Liver (tissue), 9 donors: ENCODE data around the gene CIC. TPM values are rescaled to one million over a fixed set of nuclear protein-coding genes. Genes with fewer than 3 reads are reported as not detected.

Experiments
- DNase-seq: peaks from one replicate; pipeline ENCODE4 v3.0.0-alpha.2; 2017; ENCODE audit warnings: low spot score
- H3K27ac ChIP-seq, 2 donors: one replicate each; pipeline ENCODE4 v1.7.0; 2013; ENCODE audit warnings: inconsistent platforms in 2 of 2, low read length in 2 of 2, control low read depth in 1 of 2, low read depth in 1 of 2, mild to moderate bottlenecking in 1 of 2
- H3K27me3 ChIP-seq, 4 donors: one replicate each; pipeline versions ENCODE4 v1.6.1 to v1.7.0; 2013; ENCODE audit warnings: low read length in 3 of 4, inconsistent platforms in 1 of 4, mild to moderate bottlenecking in 1 of 4, moderate library complexity in 1 of 4; ENCODE audit not compliant: control insufficient read depth in 4 of 4, insufficient read depth in 4 of 4
- H3K36me3 ChIP-seq, 4 donors: one replicate each; pipeline versions ENCODE4 v1.6.1 to v1.7.0; 2013; ENCODE audit warnings: low read length in 3 of 4, mild to moderate bottlenecking in 3 of 4, low read depth in 1 of 4, moderate library complexity in 1 of 4; ENCODE audit not compliant: control insufficient read depth in 4 of 4, insufficient read depth in 3 of 4
- H3K4me1 ChIP-seq, 4 donors: one replicate each; pipeline versions ENCODE4 v1.6.1 to v1.7.0; 2013; ENCODE audit warnings: low read length in 3 of 4, mild to moderate bottlenecking in 3 of 4, moderate library complexity in 1 of 4; ENCODE audit not compliant: control insufficient read depth in 4 of 4, insufficient read depth in 4 of 4
- H3K4me3 ChIP-seq, 3 donors: one replicate each; pipeline versions ENCODE4 v1.6.1 to v1.7.0; 2013; ENCODE audit warnings: low read length in 3 of 3, control low read depth in 1 of 3, low read depth in 1 of 3, mild to moderate bottlenecking in 1 of 3
- H3K9ac ChIP-seq, 2 donors: one replicate each; pipeline ENCODE4 v1.7.0; 2013; ENCODE audit warnings: low read length in 2 of 2, mild to moderate bottlenecking in 2 of 2, moderate library complexity in 2 of 2, control low read depth in 1 of 2, low read depth in 1 of 2
- H3K9me3 ChIP-seq, 4 donors: one replicate each; pipeline versions ENCODE4 v1.6.1 to v1.7.0; 2013; ENCODE audit warnings: low read length in 3 of 4; ENCODE audit not compliant: control insufficient read depth in 4 of 4
- EGR1 ChIP-seq, 2 donors: IDR thresholded peaks; 2 replicates each; pipeline ENCODE4 v1.6.1; 2016 to 2018; ENCODE audit warnings: antibody characterized with exemption in 2 of 2, low read depth in 2 of 2
- FOXA1 ChIP-seq: IDR thresholded peaks from 2 replicates; pipeline ENCODE4 v1.6.1; 2016; ENCODE audit warnings: antibody characterized with exemption
- FOXA2 ChIP-seq: IDR thresholded peaks from 2 replicates; pipeline ENCODE4 v1.6.1; 2016; ENCODE audit warnings: antibody characterized with exemption
- GABPA ChIP-seq, 2 donors: IDR thresholded peaks in 1 of 2; conservative IDR thresholded peaks in 1 of 2; 2 replicates each; pipeline ENCODE4 v1.6.1; 2016; ENCODE audit warnings: antibody characterized with exemption in 2 of 2, mild to moderate bottlenecking in 1 of 2, moderate library complexity in 1 of 2
- HNF4A ChIP-seq, 2 donors: conservative IDR thresholded peaks; 2 replicates each; pipeline ENCODE4 v1.6.1; 2016; ENCODE audit warnings: antibody characterized with exemption in 2 of 2, mild to moderate bottlenecking in 2 of 2
- JUND ChIP-seq, 2 donors: IDR thresholded peaks; 2 replicates each; pipeline ENCODE4 v1.6.1; 2016; ENCODE audit warnings: antibody characterized with exemption in 2 of 2
- NR2F2 ChIP-seq: IDR thresholded peaks from 2 replicates; pipeline ENCODE4 v1.6.1; 2016; ENCODE audit warnings: antibody characterized with exemption
- RAD21 ChIP-seq, 2 donors: IDR thresholded peaks; 2 replicates each; pipeline ENCODE4 v1.6.1; 2016; ENCODE audit warnings: antibody characterized with exemption in 2 of 2, mild to moderate bottlenecking in 2 of 2
- RXRA ChIP-seq, 2 donors: IDR thresholded peaks; 2 replicates each; pipeline ENCODE4 v1.6.1; 2017 to 2018; ENCODE audit warnings: antibody characterized with exemption in 2 of 2, mild to moderate bottlenecking in 1 of 2
- SP1 ChIP-seq: IDR thresholded peaks from 2 replicates; pipeline ENCODE4 v1.6.1; 2018; ENCODE audit warnings: antibody characterized with exemption, mild to moderate bottlenecking
- TAF1 ChIP-seq: conservative IDR thresholded peaks from 2 replicates; pipeline ENCODE4 v1.6.1; 2016; ENCODE audit warnings: antibody characterized with exemption, mild to moderate bottlenecking
- YY1 ChIP-seq: IDR thresholded peaks from 2 replicates; pipeline ENCODE4 v1.6.1; 2016; ENCODE audit warnings: antibody characterized with exemption, mild to moderate bottlenecking
- WGBS: extraction: QIAGEN DNeasy Blood & Tissue Kit; methylation state at CpG from one replicate; pipeline ENCODE4 v1.1.7; 2013; 5-methylcytosine and 5-hydroxymethylcytosine counted together
- polyA plus RNA-seq, 2 donors: library from polyadenylated mRNA; stranded (reverse) in 1 of 2; unstranded in 1 of 2; fragments of 200-250 nt in 1 of 2; fragments of >200 nt in 1 of 2; fragmentation: Nextera tagmentation in 1 of 2; extraction: Ambion mirVana in 1 of 2; gene quantifications; one replicate each; pipeline versions ENCODE4 v1.2.1 to v1.2.3, GENCODE V29; 2013 to 2015
- total RNA-seq, 2 donors: library from RNA; depleted of rRNA; stranded (reverse); fragments of >200 nt; gene quantifications; one replicate each; pipeline ENCODE4 v1.2.3, GENCODE V29; 2014
- TF ChIP-seq, protein P1 (sequence below): fragments of 150-350 bp; IDR thresholded peaks from 2 replicates; pipeline ENCODE4 v1.5.1; 2017; ENCODE audit warnings: improper control_type of control experiment, low read depth, low read length; ENCODE audit not compliant: missing input control
- TF ChIP-seq, protein P2 (sequence below): IDR thresholded peaks from 2 replicates; pipeline ENCODE4 v1.6.1; 2016; ENCODE audit warnings: antibody characterized with exemption, mild to moderate bottlenecking
- TF ChIP-seq, protein P3 (sequence below): IDR thresholded peaks from 2 replicates; pipeline ENCODE4 v1.6.1; 2016; ENCODE audit warnings: antibody characterized with exemption
- TF ChIP-seq, protein P4 (sequence below): IDR thresholded peaks from 2 replicates; pipeline ENCODE4 v1.6.1; 2016; ENCODE audit warnings: antibody characterized with exemption
- donor health status: healthy.
- donor health status: healthy.
- donor health status: healthy.
- donor health status: healthy.
- donor health status: healthy.

Gene CIC
- total and polyA plus RNA-seq, 4 donors = 5.6 to 21.3 (median 17.2) TPM

DNA sequence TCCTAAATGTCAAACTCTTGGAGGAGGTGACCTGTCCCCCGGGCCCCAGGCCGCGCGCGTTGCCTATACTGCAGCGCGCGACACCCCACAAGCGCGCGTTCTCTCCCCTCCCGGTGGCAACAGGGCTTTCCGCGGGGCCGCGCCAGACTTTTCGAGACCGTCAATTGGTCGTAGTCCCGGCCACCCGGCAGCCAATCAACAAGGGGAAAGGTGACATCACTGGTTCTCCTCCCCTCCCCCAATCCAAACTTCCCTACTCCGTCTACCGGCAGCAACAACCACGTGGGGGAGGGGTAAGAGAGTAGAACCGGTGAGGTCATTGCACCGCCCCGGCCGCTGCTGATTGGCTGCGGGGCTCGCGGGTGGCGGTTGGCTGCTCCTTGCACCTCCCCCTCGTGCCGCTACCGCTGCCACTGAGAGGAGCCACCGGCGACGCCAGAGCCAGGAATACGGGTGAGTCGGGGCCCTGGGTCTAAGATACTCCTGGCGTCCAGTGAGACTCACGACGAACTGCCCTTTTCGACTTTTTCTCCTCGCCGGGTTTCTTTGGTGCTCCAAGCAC lies 829 bp upstream of the CIC start (continued):
- TF ChIP-seq, protein P1, sequence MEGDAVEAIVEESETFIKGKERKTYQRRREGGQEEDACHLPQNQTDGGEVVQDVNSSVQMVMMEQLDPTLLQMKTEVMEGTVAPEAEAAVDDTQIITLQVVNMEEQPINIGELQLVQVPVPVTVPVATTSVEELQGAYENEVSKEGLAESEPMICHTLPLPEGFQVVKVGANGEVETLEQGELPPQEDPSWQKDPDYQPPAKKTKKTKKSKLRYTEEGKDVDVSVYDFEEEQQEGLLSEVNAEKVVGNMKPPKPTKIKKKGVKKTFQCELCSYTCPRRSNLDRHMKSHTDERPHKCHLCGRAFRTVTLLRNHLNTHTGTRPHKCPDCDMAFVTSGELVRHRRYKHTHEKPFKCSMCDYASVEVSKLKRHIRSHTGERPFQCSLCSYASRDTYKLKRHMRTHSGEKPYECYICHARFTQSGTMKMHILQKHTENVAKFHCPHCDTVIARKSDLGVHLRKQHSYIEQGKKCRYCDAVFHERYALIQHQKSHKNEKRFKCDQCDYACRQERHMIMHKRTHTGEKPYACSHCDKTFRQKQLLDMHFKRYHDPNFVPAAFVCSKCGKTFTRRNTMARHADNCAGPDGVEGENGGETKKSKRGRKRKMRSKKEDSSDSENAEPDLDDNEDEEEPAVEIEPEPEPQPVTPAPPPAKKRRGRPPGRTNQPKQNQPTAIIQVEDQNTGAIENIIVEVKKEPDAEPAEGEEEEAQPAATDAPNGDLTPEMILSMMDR = peak; percentile 11
- TF ChIP-seq GABPA (IDR thresholded peaks at IDR 0.05 in 1 of 2, conservative IDR thresholded peaks at IDR 0.05 in 1 of 2) (no peak), TAF1 (no peak)

DNA sequence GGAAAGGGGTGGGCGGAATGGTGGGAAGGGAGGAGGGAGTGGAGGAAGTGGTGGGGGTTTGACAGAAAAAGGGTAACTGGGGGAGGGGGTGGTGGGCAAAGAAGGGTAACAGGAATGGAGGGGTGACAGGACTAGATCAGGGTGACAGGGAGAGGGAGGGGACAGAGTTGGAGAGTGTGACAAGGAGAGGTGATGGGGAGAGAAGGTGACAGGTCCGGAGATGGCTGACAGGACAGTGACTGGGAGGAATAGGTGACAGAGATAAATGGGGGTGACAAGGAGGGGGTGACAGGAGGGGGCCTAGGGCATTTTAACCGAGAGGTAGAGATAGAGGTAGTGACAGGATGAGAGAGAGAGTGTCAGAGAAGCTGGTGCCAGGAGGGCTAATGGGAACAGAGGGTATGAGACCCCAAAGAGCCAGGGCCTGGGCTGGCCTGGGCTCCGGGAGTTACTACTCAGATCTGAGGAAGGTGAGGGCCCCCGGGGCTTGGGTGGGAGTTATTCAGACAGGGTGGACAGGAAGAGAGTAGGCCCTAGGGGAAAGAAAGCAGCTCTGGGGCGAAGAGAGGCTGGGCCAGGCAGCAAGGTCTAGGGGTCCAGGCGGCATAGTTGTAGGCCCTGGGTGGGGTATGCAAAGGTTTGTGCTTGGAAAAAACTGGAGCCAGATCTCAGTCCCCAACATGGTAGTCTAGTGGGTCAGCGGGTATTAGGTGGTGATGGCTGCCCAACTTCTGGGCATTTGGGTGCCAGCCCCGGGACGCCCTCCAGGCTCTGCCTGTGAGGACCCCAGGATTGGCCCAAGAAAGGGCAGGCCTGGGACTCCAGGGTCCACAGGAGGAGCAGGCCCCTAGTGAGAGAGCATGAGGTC lies 660 bp downstream of the CIC start:
- no peak for TF ChIP-seq FOXA2
- TF ChIP-seq GABPA (IDR thresholded peaks at IDR 0.05 in 1 of 2, conservative IDR thresholded peaks at IDR 0.05 in 1 of 2) = no peak
- no peak for TF ChIP-seq TAF1
- no peak for TF ChIP-seq FOXA1
- no peak for TF ChIP-seq EGR1 (IDR thresholded peaks at IDR 0.05; ENCODE audit: low read depth in 2 of 2)
- TF ChIP-seq YY1 = no peak
- TF ChIP-seq, protein P2, sequence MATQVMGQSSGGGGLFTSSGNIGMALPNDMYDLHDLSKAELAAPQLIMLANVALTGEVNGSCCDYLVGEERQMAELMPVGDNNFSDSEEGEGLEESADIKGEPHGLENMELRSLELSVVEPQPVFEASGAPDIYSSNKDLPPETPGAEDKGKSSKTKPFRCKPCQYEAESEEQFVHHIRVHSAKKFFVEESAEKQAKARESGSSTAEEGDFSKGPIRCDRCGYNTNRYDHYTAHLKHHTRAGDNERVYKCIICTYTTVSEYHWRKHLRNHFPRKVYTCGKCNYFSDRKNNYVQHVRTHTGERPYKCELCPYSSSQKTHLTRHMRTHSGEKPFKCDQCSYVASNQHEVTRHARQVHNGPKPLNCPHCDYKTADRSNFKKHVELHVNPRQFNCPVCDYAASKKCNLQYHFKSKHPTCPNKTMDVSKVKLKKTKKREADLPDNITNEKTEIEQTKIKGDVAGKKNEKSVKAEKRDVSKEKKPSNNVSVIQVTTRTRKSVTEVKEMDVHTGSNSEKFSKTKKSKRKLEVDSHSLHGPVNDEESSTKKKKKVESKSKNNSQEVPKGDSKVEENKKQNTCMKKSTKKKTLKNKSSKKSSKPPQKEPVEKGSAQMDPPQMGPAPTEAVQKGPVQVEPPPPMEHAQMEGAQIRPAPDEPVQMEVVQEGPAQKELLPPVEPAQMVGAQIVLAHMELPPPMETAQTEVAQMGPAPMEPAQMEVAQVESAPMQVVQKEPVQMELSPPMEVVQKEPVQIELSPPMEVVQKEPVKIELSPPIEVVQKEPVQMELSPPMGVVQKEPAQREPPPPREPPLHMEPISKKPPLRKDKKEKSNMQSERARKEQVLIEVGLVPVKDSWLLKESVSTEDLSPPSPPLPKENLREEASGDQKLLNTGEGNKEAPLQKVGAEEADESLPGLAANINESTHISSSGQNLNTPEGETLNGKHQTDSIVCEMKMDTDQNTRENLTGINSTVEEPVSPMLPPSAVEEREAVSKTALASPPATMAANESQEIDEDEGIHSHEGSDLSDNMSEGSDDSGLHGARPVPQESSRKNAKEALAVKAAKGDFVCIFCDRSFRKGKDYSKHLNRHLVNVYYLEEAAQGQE = no peak
- 32% methylated on average over 10 of the region's 10 CpGs for WGBS
- no peak for DNase-seq

DNA sequence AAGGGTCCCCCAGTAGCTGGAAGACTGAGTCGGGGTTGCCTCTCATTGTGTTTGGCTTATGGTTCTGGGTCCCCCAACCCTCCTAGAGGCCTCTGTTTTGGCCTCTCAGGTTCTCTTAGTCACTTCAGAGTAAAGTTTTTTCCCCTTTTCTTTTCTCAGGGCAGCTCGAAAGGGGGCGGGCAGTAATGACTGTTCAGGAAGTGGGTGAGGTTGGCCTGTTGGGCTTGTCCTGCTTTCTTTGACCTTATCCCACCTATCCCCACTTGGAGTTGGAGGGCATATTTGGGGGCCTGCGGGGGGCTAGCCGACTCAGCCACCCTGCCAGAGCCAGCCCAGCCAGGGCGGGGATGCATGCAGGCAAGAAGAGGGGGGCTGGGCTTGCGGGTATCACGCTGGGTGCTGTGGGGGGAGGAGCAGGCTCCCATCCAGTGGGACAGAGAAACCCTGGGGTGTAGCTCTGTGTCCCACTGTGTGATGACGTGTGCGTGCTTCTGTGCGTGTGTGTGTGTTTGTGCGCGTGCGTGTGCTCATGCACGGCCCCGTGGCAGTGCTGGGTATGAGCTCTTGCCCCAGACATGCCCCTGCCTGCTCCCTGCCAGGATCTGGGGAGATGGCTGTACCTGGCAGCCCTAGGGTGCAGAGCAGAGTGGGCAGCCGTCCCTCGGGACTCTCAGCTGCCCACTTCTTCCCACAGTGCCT lies 1.4 kb downstream of the CIC start:
- Histone ChIP-seq H3K27me3 (no peaks in the 10 kb centered on the region), H3K9me3 (no peaks in the 10 kb centered on the region), H3K4me3 (peak overlapping the region; percentile 69 to 90 (median 78)), H3K36me3 (peaks cover 5 to 21% (median 10%) of the 10 kb centered on the region in 4 donors), H3K4me1 (peaks cover 6 to 35% (median 21%) of the 10 kb centered on the region in 4 donors), H3K27ac (peak overlapping the region; percentile 81 to 91), H3K9ac (peak overlapping the region; percentile 88 to 99)
- no peak for TF ChIP-seq HNF4A (conservative IDR thresholded peaks at IDR 0.05)
- no peak for TF ChIP-seq TAF1
- no peak for TF ChIP-seq FOXA1
- TF ChIP-seq YY1 = peak; percentile 51
- no peak for TF ChIP-seq NR2F2
- TF ChIP-seq, protein P3, sequence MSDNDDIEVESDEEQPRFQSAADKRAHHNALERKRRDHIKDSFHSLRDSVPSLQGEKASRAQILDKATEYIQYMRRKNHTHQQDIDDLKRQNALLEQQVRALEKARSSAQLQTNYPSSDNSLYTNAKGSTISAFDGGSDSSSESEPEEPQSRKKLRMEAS = no peak
- peak; percentile 2 to 15 for TF ChIP-seq RXRA (IDR thresholded peaks at IDR 0.05)
- no peak for TF ChIP-seq RAD21 (IDR thresholded peaks at IDR 0.05)
- no peak for TF ChIP-seq JUND (IDR thresholded peaks at IDR 0.05)
- no peak for TF ChIP-seq EGR1 (IDR thresholded peaks at IDR 0.05; ENCODE audit: low read depth in 2 of 2)
- TF ChIP-seq, protein P2 = no peak
- no peak for TF ChIP-seq SP1
- TF ChIP-seq, protein P4, sequence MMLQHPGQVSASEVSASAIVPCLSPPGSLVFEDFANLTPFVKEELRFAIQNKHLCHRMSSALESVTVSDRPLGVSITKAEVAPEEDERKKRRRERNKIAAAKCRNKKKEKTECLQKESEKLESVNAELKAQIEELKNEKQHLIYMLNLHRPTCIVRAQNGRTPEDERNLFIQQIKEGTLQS = no peak
- no peak for TF ChIP-seq GABPA (IDR thresholded peaks at IDR 0.05 in 1 of 2, conservative IDR thresholded peaks at IDR 0.05 in 1 of 2)
- WGBS = 4% methylated on average over 18 of the region's 18 CpGs
- DNase-seq = no peak

More for the DNA sequence above, 660 bp downstream of the CIC start:
- Histone ChIP-seq H3K9ac (peak overlapping the region; percentile 88 to 99), H3K27me3 (no peaks in the 10 kb centered on the region), H3K36me3 (peaks cover 4 to 20% (median 10%) of the 10 kb centered on the region in 4 donors), H3K9me3 (no peaks in the 10 kb centered on the region), H3K27ac (peak overlapping the region; percentile 81 to 91), H3K4me1 (peaks cover 6 to 28% (median 18%) of the 10 kb centered on the region in 4 donors), H3K4me3 (peak overlapping the region; percentile 69 to 90 (median 78))
